K562 (cell line): Measurements from ENCODE around the gene DCAF7. TPM values are rescaled to one million over a fixed set of nuclear protein-coding genes. Genes with fewer than 3 reads are reported as not detected.
A peak's percentile ranks its signal among the peaks of the same experiment; 100 is the strongest.

Experiments used
- ARID1B ChIP-seq: fragments of 450-650 bp; IDR thresholded peaks from 2 replicates; pipeline ENCODE4 v1.6.1; 2016; ENCODE audit warnings: antibody characterized with exemption, mild to moderate bottlenecking, inconsistent platforms
- BRCA1 ChIP-seq, 2 experiments: fragments of 450-650 bp in 1 of 2; sonication (generic) in 1 of 2; formaldehyde crosslinking in 1 of 2; IDR thresholded peaks; 2 replicates each; pipeline versions ENCODE4 v1.5.0 to v1.6.1; 2017 to 2020; ENCODE audit warnings: mild to moderate bottlenecking in 1 of 2, missing genetic modification reagents in 1 of 2
- CEBPZ ChIP-seq: fragments of 150-350 bp; IDR thresholded peaks from 2 replicates; pipeline ENCODE4 v1.6.1; 2014; ENCODE audit warnings: low read depth, mild to moderate bottlenecking, low read length, borderline replicate concordance
- ERF ChIP-seq: fragments of 450-650 bp; formaldehyde crosslinking; IDR thresholded peaks from 2 replicates; pipeline ENCODE4 v1.4.0; 2020; ENCODE audit warnings: mild to moderate bottlenecking, mixed read lengths
- GATAD2B ChIP-seq: fragments of 450-650 bp; IDR thresholded peaks from 2 replicates; pipeline ENCODE4 v1.6.1; 2017; ENCODE audit warnings: mild to moderate bottlenecking, borderline replicate concordance
- IRF2 ChIP-seq: sonication (generic); formaldehyde crosslinking; IDR thresholded peaks from 2 replicates; pipeline ENCODE4 v1.8.1; 2022; ENCODE audit warnings: mild to moderate bottlenecking, missing genetic modification reagents
- KLF1 ChIP-seq: fragments of 450-650 bp; IDR thresholded peaks from 2 replicates; pipeline ENCODE4 v1.6.1; 2016; ENCODE audit warnings: missing genetic modification characterization, missing compliant biosample characterization
- MTA2 ChIP-seq: fragments of 450-650 bp; IDR thresholded peaks from 2 replicates; pipeline ENCODE4 v1.6.1; 2016; ENCODE audit warnings: low read depth
- NR2C1 ChIP-seq, 2 experiments: fragments of 450-650 bp; IDR thresholded peaks; 2 replicates each; pipeline ENCODE4 v1.6.1; 2017; ENCODE audit warnings: mild to moderate bottlenecking in 2 of 2, antibody characterized with exemption in 1 of 2, inconsistent platforms in 1 of 2, missing compliant biosample characterization in 1 of 2, missing genetic modification characterization in 1 of 2
- NR4A1 ChIP-seq, 2 experiments: fragments of 250-450 bp in 1 of 2; fragments of 450-650 bp in 1 of 2; sonication (Bioruptor Pico) in 1 of 2; IDR thresholded peaks; 2 replicates each; pipeline versions ENCODE4 v1.4.0 to v1.6.1; 2016 to 2020; ENCODE audit warnings: mild to moderate bottlenecking in 2 of 2, missing compliant biosample characterization in 1 of 2, missing genetic modification characterization in 1 of 2, moderate library complexity in 1 of 2
- SMAD4 ChIP-seq: fragments of 250-450 bp; sonication (Bioruptor Pico); conservative IDR thresholded peaks from 2 replicates; pipeline ENCODE4 v1.8.0; 2021; ENCODE audit warnings: inconsistent platforms, mild to moderate bottlenecking, moderate library complexity
- TEAD1 ChIP-seq, 2 experiments: fragments of 450-650 bp in 1 of 2; sonication (generic) in 1 of 2; formaldehyde crosslinking; IDR thresholded peaks; 2 replicates each; pipeline versions ENCODE4 v1.4.0 to v1.8.0; 2020 to 2022; ENCODE audit warnings: mild to moderate bottlenecking in 2 of 2, missing genetic modification reagents in 1 of 2
- TEAD4 ChIP-seq, 2 experiments: sonication (generic) in 1 of 2; formaldehyde crosslinking in 1 of 2; IDR thresholded peaks; 2 replicates each; pipeline versions ENCODE4 v1.6.1 to v1.8.0; 2012 to 2022; ENCODE audit warnings: borderline replicate concordance in 1 of 2, inconsistent platforms in 1 of 2, low read length in 1 of 2, mild to moderate bottlenecking in 1 of 2, missing genetic modification reagents in 1 of 2
- TOE1 ChIP-seq, 2 experiments: fragments of 450-650 bp in 1 of 2; sonication (generic) in 1 of 2; formaldehyde crosslinking in 1 of 2; IDR thresholded peaks; 2 replicates each; pipeline versions ENCODE4 v1.7.1 to v1.8.0; 2016 to 2022; ENCODE audit warnings: borderline replicate concordance in 2 of 2, mild to moderate bottlenecking in 2 of 2, antibody characterized with exemption in 1 of 2, inconsistent platforms in 1 of 2, low read depth in 1 of 2, missing genetic modification reagents in 1 of 2, moderate library complexity in 1 of 2
- ZNF224 ChIP-seq: sonication (generic); formaldehyde crosslinking; IDR thresholded peaks from 2 replicates; pipeline ENCODE4 v1.8.0; 2022; ENCODE audit warnings: mild to moderate bottlenecking, missing genetic modification reagents
- polyA plus RNA-seq, 8 experiments: library from polyadenylated mRNA; depleted of rRNA in 4 of 8; stranded (reverse) in 5 of 8; unstranded in 3 of 8; fragments of >200 nt; fragmentation: Nextera tagmentation in 2 of 8; fragmentation: Illumina TruSeq in 1 of 8; extraction: Ambion mirVana in 2 of 8; extraction: Trizol in 1 of 8; gene quantifications; 2 replicates each; pipeline versions ENCODE4 v1.2.1 to v1.2.3, GENCODE V29; 2011 to 2014; ENCODE audit warnings: inconsistent platforms in 1 of 8, missing spikeins in 1 of 8
- total RNA-seq, 7 experiments: library from RNA; depleted of rRNA in 6 of 7; stranded (reverse); fragments of >200 nt in 6 of 7; fragmentation: Illumina TruSeq in 2 of 7; extraction: Trizol in 2 of 7; gene quantifications; 2 replicates each; pipeline versions ENCODE4 v1.2.1 to v1.2.3, GENCODE V29; 2011 to 2021; ENCODE audit warnings: low replicate concordance in 1 of 7
- TF ChIP-seq, protein P1 (sequence below), 2 experiments: fragments of 250-450 bp in 1 of 2; fragments of 450-650 bp in 1 of 2; sonication (Bioruptor Pico) in 1 of 2; IDR thresholded peaks; 2 replicates each; pipeline versions ENCODE4 v1.6.1 to v1.8.0; 2016 to 2021; ENCODE audit warnings: mild to moderate bottlenecking in 2 of 2, moderate library complexity in 2 of 2, missing compliant biosample characterization in 1 of 2, missing genetic modification characterization in 1 of 2

The DCAF7 gene
- total and polyA plus RNA-seq, 9 of the 15 experiments (the other 6 are each of a cell fraction or from before 2014, with no cell fraction given), result 30.8 to 123 (median 40.2) TPM

- TF ChIP-seq SMAD4 (CRISPR knock-in tag) (0 out of 2 replicates have a peak, but pooled peaks have one; percentile 56), BRCA1 (IDR thresholded peaks at IDR 0.05) (no peak), BRCA1 (CRISPR knock-in tag; IDR thresholded peaks at IDR 0.05) (0 out of 2 replicates have a peak, but pooled peaks have one; percentile 26), MTA2 (no peak), ERF (no peak), NR4A1 (CRISPR knock-in tag; IDR thresholded peaks at IDR 0.05) (no peak), NR4A1 (tag; IDR thresholded peaks at IDR 0.05) (0 out of 2 replicates have a peak, but pooled peaks have one; percentile 1), IRF2 (no peak), NR2C1 (IDR thresholded peaks at IDR 0.05) (0 out of 2 replicates have a peak, but pooled peaks have one; percentile 26), NR2C1 (tag; IDR thresholded peaks at IDR 0.05) (no peak), ZNF224 (CRISPR knock-in tag) (no peak), TOE1 (IDR thresholded peaks at IDR 0.05; ENCODE audit: borderline replicate concordance) (no peak), TOE1 (CRISPR knock-in tag; IDR thresholded peaks at IDR 0.05; ENCODE audit: borderline replicate concordance, low read depth) (no peak), CEBPZ (no peak), TEAD1 (CRISPR knock-in tag; IDR thresholded peaks at IDR 0.05) (peak in 1 of 2 experiments; percentile 37; a peak in 1 of 4 replicates), GATAD2B (no peak), ARID1B (peak; percentile 31; the same call in 1 of the 2 replicates), TEAD4 (IDR thresholded peaks at IDR 0.05; ENCODE audit: low read length) (no peak), TEAD4 (CRISPR knock-in tag; IDR thresholded peaks at IDR 0.05; ENCODE audit: borderline replicate concordance) (no peak), KLF1 (tag) (no peak; the same call in 1 of the 2 replicates)
- TF ChIP-seq, protein P1, sequence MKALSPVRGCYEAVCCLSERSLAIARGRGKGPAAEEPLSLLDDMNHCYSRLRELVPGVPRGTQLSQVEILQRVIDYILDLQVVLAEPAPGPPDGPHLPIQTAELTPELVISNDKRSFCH (CRISPR knock-in tag; IDR thresholded peaks at IDR 0.05), result no peak
- TF ChIP-seq, protein P1 (tag; IDR thresholded peaks at IDR 0.05), result peak; percentile 78
Measured at GRCh38 chr17:63550817-63551639, 751 bp downstream of the DCAF7 start (continued).
